Measurements from ENCODE around the gene KRTAP1-4.

DNA sequence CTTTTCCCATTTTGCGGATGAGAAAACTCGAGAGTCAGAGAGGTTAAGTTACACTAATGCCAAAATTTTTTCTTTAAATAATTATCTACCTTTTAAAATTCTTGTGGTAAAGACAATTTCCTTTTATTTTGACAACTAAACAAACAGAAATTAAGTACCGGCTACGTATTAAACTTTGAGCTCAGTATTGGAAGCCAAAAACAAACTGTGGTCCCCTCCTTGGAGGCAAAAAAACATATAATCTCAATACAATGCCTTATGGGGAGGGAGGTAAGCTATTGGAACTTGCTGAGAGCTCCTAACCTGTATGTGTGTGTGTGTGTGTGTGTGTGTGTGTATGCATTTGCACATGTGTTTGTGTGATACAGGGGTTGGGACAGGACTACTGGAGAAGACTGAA lies 33.5 kb upstream of the KRTAP1-4 start:
- TF ChIP-seq, protein P1, sequence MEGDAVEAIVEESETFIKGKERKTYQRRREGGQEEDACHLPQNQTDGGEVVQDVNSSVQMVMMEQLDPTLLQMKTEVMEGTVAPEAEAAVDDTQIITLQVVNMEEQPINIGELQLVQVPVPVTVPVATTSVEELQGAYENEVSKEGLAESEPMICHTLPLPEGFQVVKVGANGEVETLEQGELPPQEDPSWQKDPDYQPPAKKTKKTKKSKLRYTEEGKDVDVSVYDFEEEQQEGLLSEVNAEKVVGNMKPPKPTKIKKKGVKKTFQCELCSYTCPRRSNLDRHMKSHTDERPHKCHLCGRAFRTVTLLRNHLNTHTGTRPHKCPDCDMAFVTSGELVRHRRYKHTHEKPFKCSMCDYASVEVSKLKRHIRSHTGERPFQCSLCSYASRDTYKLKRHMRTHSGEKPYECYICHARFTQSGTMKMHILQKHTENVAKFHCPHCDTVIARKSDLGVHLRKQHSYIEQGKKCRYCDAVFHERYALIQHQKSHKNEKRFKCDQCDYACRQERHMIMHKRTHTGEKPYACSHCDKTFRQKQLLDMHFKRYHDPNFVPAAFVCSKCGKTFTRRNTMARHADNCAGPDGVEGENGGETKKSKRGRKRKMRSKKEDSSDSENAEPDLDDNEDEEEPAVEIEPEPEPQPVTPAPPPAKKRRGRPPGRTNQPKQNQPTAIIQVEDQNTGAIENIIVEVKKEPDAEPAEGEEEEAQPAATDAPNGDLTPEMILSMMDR (IDR thresholded peaks at IDR 0.05), result no peak
- TF ChIP-seq POLR2A (IDR thresholded peaks at IDR 0.05), result no peak
